Endothelial cell (in vitro differentiated cells): ENCODE results near the gene SMARCD1. TPM values are rescaled to one million over a fixed set of nuclear protein-coding genes. Genes with fewer than 3 reads are reported as not detected.

ENCODE experiments used
- DNase-seq: peaks from one replicate; pipeline ENCODE4 v3.0.0; 2021; ENCODE audit warnings: low spot score
- H3K27ac Mint-ChIP-seq: one replicate; pipeline ENCODE4 v1.8.0; 2021; ENCODE audit warnings: mixed read lengths, inconsistent platforms; ENCODE audit not compliant: unreplicated experiment
- H3K27me3 Mint-ChIP-seq: one replicate; pipeline ENCODE4 v1.8.0; 2021; ENCODE audit warnings: mild to moderate bottlenecking, moderate library complexity, mixed read lengths, inconsistent platforms; ENCODE audit not compliant: unreplicated experiment
- H3K36me3 Mint-ChIP-seq: one replicate; pipeline ENCODE4 v1.8.0; 2021; ENCODE audit warnings: mild to moderate bottlenecking, low read depth, mixed read lengths, inconsistent platforms; ENCODE audit not compliant: unreplicated experiment
- H3K4me1 Mint-ChIP-seq: one replicate; pipeline ENCODE4 v1.8.0; 2021; ENCODE audit warnings: mild to moderate bottlenecking, mixed read lengths, inconsistent platforms; ENCODE audit not compliant: unreplicated experiment
- H3K4me3 Mint-ChIP-seq: one replicate; pipeline ENCODE4 v1.8.0; 2021; ENCODE audit warnings: mild to moderate bottlenecking, mixed read lengths, inconsistent platforms; ENCODE audit not compliant: unreplicated experiment
- H3K9me3 Mint-ChIP-seq: one replicate; pipeline ENCODE4 v1.8.0; 2021; ENCODE audit warnings: mixed read lengths, inconsistent platforms; ENCODE audit not compliant: unreplicated experiment
- total RNA-seq: library from RNA; stranded (reverse); fragmentation: NEBNext Ultra II Directional; extraction: Animal tissue kit (Norgen Biotek cat#: 25700); gene quantifications from one replicate; pipeline ENCODE4 v1.2.1, GENCODE V29; 2021; ENCODE audit not compliant: unreplicated experiment
- TF ChIP-seq, protein P1 (sequence below): fragments of 200-600 bp; sonication (generic); IDR thresholded peaks from one replicate; pipeline ENCODE4 v1.5.0; 2021; ENCODE audit warnings: antibody characterized with exemption; ENCODE audit not compliant: unreplicated experiment

The SMARCD1 gene
- total RNA-seq, 1 donor from 2014 or later, result 101 TPM

DNA sequence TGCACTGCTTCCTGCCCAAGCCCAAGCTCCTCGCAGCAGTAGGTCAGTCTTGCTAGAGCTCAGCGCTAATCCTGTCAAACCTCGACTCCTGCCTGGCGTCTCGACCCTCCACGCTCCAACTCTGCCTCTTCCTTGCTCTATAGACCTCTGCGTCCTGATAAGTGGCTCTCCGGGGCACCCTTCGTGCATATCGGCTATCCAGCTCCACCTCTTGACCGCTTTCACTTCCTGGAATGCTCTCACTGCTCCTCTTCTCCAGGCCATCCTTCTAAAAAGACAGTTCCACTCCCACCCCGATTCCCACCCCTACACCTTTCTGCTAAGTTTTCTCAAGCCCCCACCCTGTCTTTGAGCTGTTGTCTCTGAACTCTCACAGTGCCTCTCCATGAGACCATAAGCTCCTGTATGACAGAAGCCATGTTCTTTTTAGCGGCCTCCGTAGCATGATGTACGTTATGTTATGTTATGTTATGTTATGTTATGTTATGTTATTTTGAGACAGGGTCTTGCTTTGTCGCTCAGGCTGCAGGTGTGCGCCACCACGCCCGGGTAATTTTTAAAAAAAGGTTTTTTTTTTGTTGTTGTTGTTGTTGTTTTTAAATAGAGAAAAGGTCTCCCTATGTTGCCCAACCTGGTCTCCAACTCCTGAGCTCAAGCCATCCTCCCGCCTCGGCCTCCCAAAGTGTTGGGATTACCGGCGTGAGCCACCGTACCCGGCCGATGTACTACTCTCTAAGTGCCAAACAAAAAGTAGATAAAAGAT is 27.5 kb downstream of the SMARCD1 start:
- Mint-ChIP-seq H3K27ac (peak overlapping the region; percentile 86), H3K36me3 (peaks cover 7% of the 10 kb centered on the region), H3K27me3 (peaks cover 12% of the 10 kb centered on the region), H3K4me3 (peak overlapping the region; percentile 98), H3K4me1 (peaks cover 17% of the 10 kb centered on the region), H3K9me3 (no peaks in the 10 kb centered on the region)
- TF ChIP-seq, protein P1, sequence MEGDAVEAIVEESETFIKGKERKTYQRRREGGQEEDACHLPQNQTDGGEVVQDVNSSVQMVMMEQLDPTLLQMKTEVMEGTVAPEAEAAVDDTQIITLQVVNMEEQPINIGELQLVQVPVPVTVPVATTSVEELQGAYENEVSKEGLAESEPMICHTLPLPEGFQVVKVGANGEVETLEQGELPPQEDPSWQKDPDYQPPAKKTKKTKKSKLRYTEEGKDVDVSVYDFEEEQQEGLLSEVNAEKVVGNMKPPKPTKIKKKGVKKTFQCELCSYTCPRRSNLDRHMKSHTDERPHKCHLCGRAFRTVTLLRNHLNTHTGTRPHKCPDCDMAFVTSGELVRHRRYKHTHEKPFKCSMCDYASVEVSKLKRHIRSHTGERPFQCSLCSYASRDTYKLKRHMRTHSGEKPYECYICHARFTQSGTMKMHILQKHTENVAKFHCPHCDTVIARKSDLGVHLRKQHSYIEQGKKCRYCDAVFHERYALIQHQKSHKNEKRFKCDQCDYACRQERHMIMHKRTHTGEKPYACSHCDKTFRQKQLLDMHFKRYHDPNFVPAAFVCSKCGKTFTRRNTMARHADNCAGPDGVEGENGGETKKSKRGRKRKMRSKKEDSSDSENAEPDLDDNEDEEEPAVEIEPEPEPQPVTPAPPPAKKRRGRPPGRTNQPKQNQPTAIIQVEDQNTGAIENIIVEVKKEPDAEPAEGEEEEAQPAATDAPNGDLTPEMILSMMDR, result no peak
- no peak for DNase-seq

DNA sequence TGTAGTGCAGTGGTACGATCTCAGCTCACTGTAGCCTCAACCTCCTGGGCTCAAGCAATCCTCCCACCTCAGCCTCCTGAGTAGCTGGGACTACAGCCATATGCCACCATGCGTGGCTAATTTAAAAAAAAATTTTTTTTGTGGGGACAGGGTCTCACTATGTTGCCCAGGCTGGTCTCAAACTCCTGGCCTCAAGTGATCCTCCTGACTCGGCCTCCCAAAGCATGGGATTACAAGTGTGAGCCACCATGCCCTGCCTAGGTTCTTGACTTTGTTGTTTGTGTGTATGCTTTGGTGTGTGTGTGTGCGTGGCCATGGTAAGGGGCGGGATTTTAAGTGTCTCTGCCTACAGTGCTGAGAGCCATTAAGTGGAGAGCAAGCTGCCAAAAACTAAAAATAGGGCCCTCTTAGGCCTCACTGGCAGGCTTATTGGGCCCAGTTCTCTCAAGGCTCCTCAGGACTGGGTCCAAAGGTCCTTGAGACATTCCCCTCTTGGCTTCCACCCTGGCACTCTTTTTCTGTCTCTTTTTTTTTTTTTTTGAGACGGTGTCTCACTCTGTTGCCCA is 32.0 kb downstream of the SMARCD1 start:
- H3K4me1 Mint-ChIP-seq, result peaks cover 9% of the 10 kb centered on the region
- peaks cover 8% of the 10 kb centered on the region for H3K27me3 Mint-ChIP-seq
- no peaks in the 10 kb centered on the region for H3K9me3 Mint-ChIP-seq
- peaks cover 14% of the 10 kb centered on the region for H3K36me3 Mint-ChIP-seq
- no peak for DNase-seq
- H3K27ac Mint-ChIP-seq, result no peak overlapping the region
- TF ChIP-seq, protein P1, result no peak
- no peak overlapping the region for H3K4me3 Mint-ChIP-seq

DNA sequence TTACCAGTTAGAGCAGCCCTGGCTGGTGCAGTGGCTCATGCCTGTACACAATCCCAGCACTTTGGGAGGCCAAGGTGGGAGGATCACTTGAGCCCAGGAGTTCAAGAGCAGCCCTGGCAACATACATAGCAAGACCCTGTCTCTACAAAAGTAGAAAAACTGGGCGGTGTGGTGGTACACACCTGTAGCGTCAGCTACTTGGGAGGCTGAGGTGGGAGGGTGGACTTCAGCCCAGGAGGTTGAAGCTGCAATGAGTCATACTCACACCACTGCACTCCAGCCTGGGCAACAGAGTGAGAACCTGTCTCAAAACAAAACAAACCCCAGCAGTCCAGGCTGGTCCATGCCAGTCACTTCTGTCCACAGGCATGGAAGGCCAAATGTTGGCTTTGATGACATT is 34.2 kb downstream of the SMARCD1 start:
- TF ChIP-seq, protein P1, result no peak
- H3K36me3 Mint-ChIP-seq, result peaks cover 17% of the 10 kb centered on the region
- H3K4me3 Mint-ChIP-seq, result no peak overlapping the region
- H3K9me3 Mint-ChIP-seq, result no peaks in the 10 kb centered on the region
- no peak overlapping the region for H3K27ac Mint-ChIP-seq
- H3K27me3 Mint-ChIP-seq, result peaks cover 2% of the 10 kb centered on the region
- H3K4me1 Mint-ChIP-seq, result peaks cover 6% of the 10 kb centered on the region
- DNase-seq, result no peak

DNA sequence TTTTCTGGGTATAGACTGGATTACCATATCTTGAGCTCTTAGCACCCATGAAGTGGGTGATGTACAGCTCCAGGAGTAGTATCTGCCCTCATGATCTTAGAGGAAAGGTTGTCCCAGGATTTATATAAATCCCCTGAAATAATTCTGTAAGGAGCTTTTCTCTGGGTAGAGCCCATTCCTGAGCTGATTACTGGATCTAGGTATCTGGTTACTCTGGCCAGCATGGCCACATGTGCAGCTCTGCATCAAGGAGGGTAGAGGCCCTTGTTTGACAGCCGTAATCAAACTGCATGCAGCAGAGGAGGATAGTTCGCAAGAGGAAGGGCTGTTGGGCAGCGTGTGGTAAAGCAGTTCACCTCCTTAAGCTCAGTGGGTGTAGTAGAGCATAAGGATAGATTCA is 35.4 kb downstream of the SMARCD1 start:
- Mint-ChIP-seq H3K27me3 (peaks cover 2% of the 10 kb centered on the region), H3K27ac (no peak overlapping the region), H3K4me3 (no peak overlapping the region), H3K4me1 (peaks cover 16% of the 10 kb centered on the region), H3K9me3 (no peaks in the 10 kb centered on the region), H3K36me3 (peaks cover 14% of the 10 kb centered on the region)
- DNase-seq, result no peak
- TF ChIP-seq, protein P1, result no peak

DNA sequence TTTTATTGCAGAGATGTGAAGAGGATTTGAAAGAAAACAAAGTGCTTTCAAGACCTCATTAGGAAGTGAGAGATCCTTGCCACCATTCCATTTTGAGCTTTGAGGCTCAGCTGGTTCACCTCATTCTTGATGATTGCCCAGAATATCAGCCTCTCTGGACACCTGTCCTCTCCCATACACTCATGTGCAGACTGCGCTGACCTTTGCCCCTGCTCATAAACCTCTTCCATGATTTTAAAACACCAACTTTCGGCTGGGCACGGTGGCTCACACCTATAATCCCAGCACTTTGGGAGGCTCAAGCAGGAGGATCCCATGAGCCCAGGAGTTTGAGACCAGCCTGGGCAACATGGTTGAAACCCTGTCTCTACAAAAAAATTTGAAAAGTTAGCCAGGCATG is 35.8 kb downstream of the SMARCD1 start:
- no peaks in the 10 kb centered on the region for H3K9me3 Mint-ChIP-seq

More for the DNA sequence above, 35.8 kb downstream of the SMARCD1 start:
- TF ChIP-seq, protein P1, result no peak
- H3K27me3 Mint-ChIP-seq, result peaks cover 2% of the 10 kb centered on the region
- H3K4me1 Mint-ChIP-seq, result peaks cover 20% of the 10 kb centered on the region
- peaks cover 14% of the 10 kb centered on the region for H3K36me3 Mint-ChIP-seq
- no peak overlapping the region for H3K27ac Mint-ChIP-seq
- H3K4me3 Mint-ChIP-seq, result no peak overlapping the region
- no peak for DNase-seq
